ENCODE measurements around the gene ABHD10.

DNA sequence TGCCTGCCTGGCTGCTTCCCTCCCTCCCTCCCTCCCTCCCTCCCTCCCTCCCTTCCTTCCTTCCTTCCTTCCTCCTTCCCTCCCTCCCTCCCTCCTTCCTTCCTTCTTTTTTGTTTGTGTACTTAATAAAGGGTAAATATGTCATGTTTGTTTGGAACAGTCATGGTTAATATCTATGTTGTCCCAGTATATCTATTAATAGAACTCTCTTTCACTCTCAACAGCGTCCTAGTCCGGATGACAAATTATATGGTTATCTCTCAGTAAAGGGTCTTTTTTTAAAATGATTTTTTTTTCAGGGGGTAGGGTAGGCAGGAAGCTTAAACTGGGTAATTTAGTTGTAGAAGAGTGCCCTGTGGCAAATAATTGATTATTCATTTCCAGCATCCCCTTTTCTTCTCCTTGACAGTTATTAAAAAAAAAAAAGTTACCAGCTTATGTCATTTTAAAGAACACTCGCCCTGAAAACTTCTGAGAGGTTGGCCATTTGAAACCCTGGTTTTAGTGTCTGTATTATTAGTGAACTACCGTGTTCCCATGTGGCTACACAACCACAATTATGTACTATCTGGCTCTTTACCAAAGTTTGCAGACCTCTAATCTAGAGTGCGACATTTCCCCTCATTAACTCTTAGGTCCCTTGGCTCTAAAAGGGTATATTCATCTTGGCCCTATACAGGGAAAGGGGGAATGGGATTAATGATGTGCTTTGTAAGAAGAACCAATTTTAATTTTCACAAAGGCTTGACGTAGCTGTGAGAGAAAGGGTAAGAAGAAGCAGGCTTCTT is 33.6 kb downstream of the ABHD10 start:
- TF ChIP-seq, protein P1, sequence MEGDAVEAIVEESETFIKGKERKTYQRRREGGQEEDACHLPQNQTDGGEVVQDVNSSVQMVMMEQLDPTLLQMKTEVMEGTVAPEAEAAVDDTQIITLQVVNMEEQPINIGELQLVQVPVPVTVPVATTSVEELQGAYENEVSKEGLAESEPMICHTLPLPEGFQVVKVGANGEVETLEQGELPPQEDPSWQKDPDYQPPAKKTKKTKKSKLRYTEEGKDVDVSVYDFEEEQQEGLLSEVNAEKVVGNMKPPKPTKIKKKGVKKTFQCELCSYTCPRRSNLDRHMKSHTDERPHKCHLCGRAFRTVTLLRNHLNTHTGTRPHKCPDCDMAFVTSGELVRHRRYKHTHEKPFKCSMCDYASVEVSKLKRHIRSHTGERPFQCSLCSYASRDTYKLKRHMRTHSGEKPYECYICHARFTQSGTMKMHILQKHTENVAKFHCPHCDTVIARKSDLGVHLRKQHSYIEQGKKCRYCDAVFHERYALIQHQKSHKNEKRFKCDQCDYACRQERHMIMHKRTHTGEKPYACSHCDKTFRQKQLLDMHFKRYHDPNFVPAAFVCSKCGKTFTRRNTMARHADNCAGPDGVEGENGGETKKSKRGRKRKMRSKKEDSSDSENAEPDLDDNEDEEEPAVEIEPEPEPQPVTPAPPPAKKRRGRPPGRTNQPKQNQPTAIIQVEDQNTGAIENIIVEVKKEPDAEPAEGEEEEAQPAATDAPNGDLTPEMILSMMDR (IDR thresholded peaks at IDR 0.05; ENCODE audit: insufficient read depth, low read length, poor library complexity, severe bottlenecking) = no peak
- TF ChIP-seq EZH2phosphoT487 (conservative IDR thresholded peaks at IDR 0.05; ENCODE audit: low read length) = no peak

Data from SU-DHL-6 (cell line).